ENCODE data around the gene TMEM271.
A peak's percentile ranks its signal among the peaks of the same experiment; 100 is the strongest.
"Not testable (repeated sequence)": the region's sequence is repeated elsewhere in the genome, so short reads cannot be mapped to it uniquely, and the experiment has no call there.

The TMEM271 gene

GRCh38 chr4:609400-610050, 33.4 kb upstream of the TMEM271 start:
- no peak for DNase-seq

- no peak for DNase-seq
These were observed 32.1 kb upstream of the TMEM271 start for GRCh38 chr4:608236-608635.

- no peak for DNase-seq
These were observed 29.8 kb upstream of the TMEM271 start for GRCh38 chr4:605702-606425.

- DNase-seq, result no peak
These were observed 28.0 kb upstream of the TMEM271 start for GRCh38 chr4:604131-604530.

- DNase-seq, result peak; percentile 43
These were observed 26.5 kb upstream of the TMEM271 start for GRCh38 chr4:602559-602942.

- DNase-seq, result no peak
These were observed 25.8 kb upstream of the TMEM271 start for GRCh38 chr4:601612-602558.

- no peak for DNase-seq
These were observed 24.9 kb upstream of the TMEM271 start for GRCh38 chr4:600850-601515.

- DNase-seq, result no peak
These were observed 24.1 kb upstream of the TMEM271 start for GRCh38 chr4:600166-600565.

- DNase-seq, result no peak
These were observed 22.8 kb upstream of the TMEM271 start for GRCh38 chr4:598925-599324.

- DNase-seq, result no peak
These were observed 16.9 kb upstream of the TMEM271 start for GRCh38 chr4:592825-593520.

- not testable (repeated sequence) for DNase-seq
These were observed 16.1 kb upstream of the TMEM271 start for GRCh38 chr4:592178-592577.

GRCh38 chr4:590313-590841, 14.3 kb upstream of the TMEM271 start:
- DNase-seq, result no peak

GRCh38 chr4:589219-589963, 13.3 kb upstream of the TMEM271 start:
- DNase-seq, result no peak

GRCh38 chr4:588351-588849, 12.3 kb upstream of the TMEM271 start:
- DNase-seq, result no peak

GRCh38 chr4:587671-588350, 11.7 kb upstream of the TMEM271 start:
- DNase-seq, result no peak

- DNase-seq, result no peak
These were observed 7.7 kb upstream of the TMEM271 start for GRCh38 chr4:583820-584219.

- no peak for DNase-seq
These were observed 5.8 kb upstream of the TMEM271 start for GRCh38 chr4:581753-582361.

GRCh38 chr4:581181-581580, 5.1 kb upstream of the TMEM271 start:
- DNase-seq, result no peak

- no peak for DNase-seq
These were observed 3.6 kb upstream of the TMEM271 start for GRCh38 chr4:579543-580175.
